HepG2 (cell line): ENCODE data around the gene TMEM239. TPM values are rescaled to one million over a fixed set of nuclear protein-coding genes. Genes with fewer than 3 reads are reported as not detected.

Experiments used
- ARID5B ChIP-seq: IDR thresholded peaks from 2 replicates; pipeline ENCODE4 v1.4.0; 2020; ENCODE audit warnings: mild to moderate bottlenecking, missing genetic modification reagents
- FOXP1 ChIP-seq, 2 experiments: fragments of 450-650 bp in 1 of 2; IDR thresholded peaks; 2 replicates each; pipeline ENCODE4 v1.6.1; 2017 to 2018; ENCODE audit warnings: antibody characterized with exemption in 1 of 2
- GABPB1 ChIP-seq: IDR thresholded peaks from 2 replicates; pipeline ENCODE4 v1.6.1; 2016; ENCODE audit warnings: mild to moderate bottlenecking, missing genetic modification reagents, moderate library complexity, missing compliant biosample characterization
- GFI1 ChIP-seq: sonication (generic); formaldehyde crosslinking; IDR thresholded peaks from 2 replicates; pipeline ENCODE4 v1.5.0; 2020; ENCODE audit warnings: missing genetic modification reagents, mild to moderate bottlenecking, borderline replicate concordance
- GTF2F1 ChIP-seq: fragments of 150-350 bp; IDR thresholded peaks from 2 replicates; pipeline ENCODE4 v1.6.1; 2014; ENCODE audit warnings: low read length
- HOXA7 ChIP-seq: sonication (generic); formaldehyde crosslinking; IDR thresholded peaks from 2 replicates; pipeline ENCODE4 v1.8.1; 2022; ENCODE audit warnings: mild to moderate bottlenecking, missing genetic modification reagents, moderate library complexity
- KLF16 ChIP-seq, 2 experiments: sonication (generic) in 1 of 2; formaldehyde crosslinking in 1 of 2; IDR thresholded peaks; 2 replicates each; pipeline versions ENCODE4 v1.6.1 to v1.8.0; 2016 to 2023; ENCODE audit warnings: missing genetic modification reagents in 2 of 2, missing compliant biosample characterization in 1 of 2
- KMT2A ChIP-seq: sonication (generic); formaldehyde crosslinking; IDR thresholded peaks from 2 replicates; pipeline ENCODE4 v1.4.0; 2020; ENCODE audit warnings: missing genetic modification reagents
- POLR2AphosphoS5 ChIP-seq: IDR thresholded peaks from 2 replicates; pipeline ENCODE4 v1.6.1; 2012; ENCODE audit warnings: low read depth, low read length
- RBFOX2 ChIP-seq: fragments of 200-400 bp; formaldehyde crosslinking; IDR thresholded peaks from 2 replicates; pipeline ENCODE4 v1.6.1; 2017; ENCODE audit warnings: low read depth, mild to moderate bottlenecking, low read length
- XBP1 ChIP-seq: sonication (generic); formaldehyde crosslinking; IDR thresholded peaks from 2 replicates; pipeline ENCODE4 v1.5.0; 2020; ENCODE audit warnings: missing genetic modification reagents
- ZBTB10 ChIP-seq: sonication (generic); formaldehyde crosslinking; IDR thresholded peaks from 2 replicates; pipeline ENCODE4 v1.4.0; 2020; ENCODE audit warnings: missing genetic modification reagents, borderline replicate concordance
- ZNF446 ChIP-seq: sonication (generic); formaldehyde crosslinking; IDR thresholded peaks from 2 replicates; pipeline ENCODE4 v1.5.0; 2020; ENCODE audit warnings: mild to moderate bottlenecking, missing genetic modification reagents
- ZNF567 ChIP-seq: sonication (generic); formaldehyde crosslinking; IDR thresholded peaks from 2 replicates; pipeline ENCODE4 v1.8.1; 2023; ENCODE audit warnings: mild to moderate bottlenecking, missing genetic modification reagents, borderline replicate concordance
- ZNF616 ChIP-seq: sonication (generic); formaldehyde crosslinking; IDR thresholded peaks from 2 replicates; pipeline ENCODE4 v1.5.0; 2020; ENCODE audit warnings: low read depth, mild to moderate bottlenecking, missing genetic modification reagents
- ZNF644 ChIP-seq: IDR thresholded peaks from 2 replicates; pipeline ENCODE4 v1.6.1; 2016; ENCODE audit warnings: low read depth
- ZNF709 ChIP-seq: sonication (generic); formaldehyde crosslinking; IDR thresholded peaks from 2 replicates; pipeline ENCODE4 v1.5.0; 2020; ENCODE audit warnings: mild to moderate bottlenecking, missing genetic modification reagents
- ZSCAN25 ChIP-seq: sonication (generic); formaldehyde crosslinking; IDR thresholded peaks from 2 replicates; pipeline ENCODE4 v1.8.0; 2022; ENCODE audit warnings: mild to moderate bottlenecking, missing genetic modification reagents
- ZXDC ChIP-seq: sonication (generic); formaldehyde crosslinking; IDR thresholded peaks from 2 replicates; pipeline ENCODE4 v1.5.0; 2020; ENCODE audit warnings: mild to moderate bottlenecking, missing genetic modification reagents
- polyA plus RNA-seq, 8 experiments: library from polyadenylated mRNA; depleted of rRNA in 3 of 8; stranded (reverse) in 7 of 8; unstranded in 1 of 8; fragments of >200 nt; fragmentation: Illumina TruSeq in 4 of 8; extraction: Trizol in 4 of 8; gene quantifications; 2 replicates each; pipeline versions ENCODE4 v1.2.1 to v1.2.3, GENCODE V29; 2011 to 2016; ENCODE audit warnings: low read depth in 4 of 8, missing spikeins in 1 of 8, mixed read lengths in 1 of 8; ENCODE audit not compliant: insufficient read depth in 1 of 8
- total RNA-seq, 5 experiments: library from RNA; depleted of rRNA; stranded (reverse); fragments of >200 nt; fragmentation: Illumina TruSeq; extraction: Trizol; gene quantifications; 2 replicates each; pipeline ENCODE4 v1.2.3, GENCODE V29; 2016; ENCODE audit warnings: low read depth in 1 of 5
- TF ChIP-seq, protein P1 (sequence below): IDR thresholded peaks from 2 replicates; pipeline ENCODE4 v1.6.1; 2016; ENCODE audit warnings: missing genetic modification reagents, missing compliant biosample characterization

TMEM239 gene
- total and polyA plus RNA-seq, 2 of the 13 experiments (the other 11 are each of a cell fraction or from before 2014, with no cell fraction given), result not detected

- TF ChIP-seq ZBTB10 (peak; percentile 84), ZNF709 (CRISPR knock-in tag) (0 out of 2 replicates have a peak, but pooled peaks have one; percentile 3), ZNF616 (CRISPR knock-in tag) (0 out of 2 replicates have a peak, but pooled peaks have one; percentile 14), ZNF567 (CRISPR knock-in tag) (0 out of 2 replicates have a peak, but pooled peaks have one; percentile 11), ZNF644 (CRISPR knock-in tag) (no peak), GABPB1 (CRISPR knock-in tag) (no peak; the same call in none of the 2 replicates), ZSCAN25 (0 out of 2 replicates have a peak, but pooled peaks have one; percentile 23), POLR2AphosphoS5 (peak; percentile 43; the same call in 1 of the 2 replicates), KLF16 (CRISPR knock-in tag; IDR thresholded peaks at IDR 0.05) (no peak; a peak in 1 of 4 replicates), ARID5B (CRISPR knock-in tag) (peak; percentile 16; the same call in 1 of the 2 replicates), KMT2A (CRISPR knock-in tag) (0 out of 2 replicates have a peak, but pooled peaks have one; percentile 15), GFI1 (CRISPR knock-in tag) (no peak), XBP1 (CRISPR knock-in tag) (no peak), FOXP1 (IDR thresholded peaks at IDR 0.05) (no peak), FOXP1 (CRISPR knock-in tag; IDR thresholded peaks at IDR 0.05) (0 out of 2 replicates have a peak, but pooled peaks have one; percentile 4), HOXA7 (no peak), GTF2F1 (no peak), RBFOX2 (no peak), ZXDC (CRISPR knock-in tag) (no peak; the same call in 1 of the 2 replicates), ZNF446 (0 out of 2 replicates have a peak, but pooled peaks have one; percentile 42)
- TF ChIP-seq, protein P1, sequence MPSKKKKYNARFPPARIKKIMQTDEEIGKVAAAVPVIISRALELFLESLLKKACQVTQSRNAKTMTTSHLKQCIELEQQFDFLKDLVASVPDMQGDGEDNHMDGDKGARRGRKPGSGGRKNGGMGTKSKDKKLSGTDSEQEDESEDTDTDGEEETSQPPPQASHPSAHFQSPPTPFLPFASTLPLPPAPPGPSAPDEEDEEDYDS (CRISPR knock-in tag), result peak; percentile 25; the same call in 1 of the 2 replicates
These were observed 24.9 kb downstream of the TMEM239 start (continued) for GRCh38 chr20:2840967-2841531.
